HG02938 (cell line): Measurements from ENCODE around the gene DYNC1LI2.
"Not testable (repeated sequence)": the region's sequence is repeated elsewhere in the genome, so short reads cannot be mapped to it uniquely, and the experiment has no call there.

Experiments used
- ATAC-seq: cut with Tn5 transposase; IDR thresholded peaks from one replicate; pipeline ENCODE4 v1.9.1; 2021; ENCODE audit warnings: mild to moderate bottlenecking, moderate library complexity; ENCODE audit not compliant: unreplicated experiment

DYNC1LI2 gene

GRCh38 chr16:66698046-66698445 is 53.4 kb downstream of the DYNC1LI2 start:
- no peak for ATAC-seq

- peak; percentile 74 for ATAC-seq
Measured at GRCh38 chr16:66696669-66697630, 54.5 kb downstream of the DYNC1LI2 start, which contains the start of gene CMTM4. Gene CMTM4 (minus strand): TSS chr16:66696743. CDS start chr16:66696525, 218 bp downstream.

- ATAC-seq = peak; percentile 38
Measured at GRCh38 chr16:66695935-66696668, 55.3 kb downstream of the DYNC1LI2 start.

GRCh38 chr16:66695471-66695934 is 55.9 kb downstream of the DYNC1LI2 start:
- ATAC-seq = no peak

GRCh38 chr16:66693149-66693548 is 58.3 kb downstream of the DYNC1LI2 start:
- ATAC-seq = no peak

GRCh38 chr16:66692341-66692740 is 59.1 kb downstream of the DYNC1LI2 start:
- ATAC-seq = no peak

- ATAC-seq = no peak
Measured at GRCh38 chr16:66691234-66691633, 60.2 kb downstream of the DYNC1LI2 start.

- no peak for ATAC-seq
Measured at GRCh38 chr16:66690106-66690847, 61.1 kb downstream of the DYNC1LI2 start.

GRCh38 chr16:66689282-66689681 is 62.1 kb downstream of the DYNC1LI2 start:
- no peak for ATAC-seq

GRCh38 chr16:66687906-66688625 is 63.3 kb downstream of the DYNC1LI2 start:
- ATAC-seq = no peak

- ATAC-seq = not testable (repeated sequence)
Measured at GRCh38 chr16:66685501-66686115, 65.8 kb downstream of the DYNC1LI2 start.

- ATAC-seq = no peak
Measured at GRCh38 chr16:66682271-66682670, 69.1 kb downstream of the DYNC1LI2 start.

GRCh38 chr16:66681676-66682075 is 69.7 kb downstream of the DYNC1LI2 start:
- ATAC-seq = no peak

GRCh38 chr16:66678337-66678736 is 73.1 kb downstream of the DYNC1LI2 start:
- ATAC-seq = no peak

- no peak for ATAC-seq
Measured at GRCh38 chr16:66677836-66678235, 73.6 kb downstream of the DYNC1LI2 start.

- ATAC-seq = no peak
Measured at GRCh38 chr16:66677179-66677578, 74.2 kb downstream of the DYNC1LI2 start.

- ATAC-seq = no peak
Measured at GRCh38 chr16:66676599-66676998, 74.8 kb downstream of the DYNC1LI2 start.

GRCh38 chr16:66673691-66674090 is 77.7 kb downstream of the DYNC1LI2 start:
- no peak for ATAC-seq
